GM23338 (cell line): ENCODE data around the gene CNDP2.

Source experiments
- CREB1 ChIP-seq: fragments of 250-450 bp; sonication (Bioruptor Pico); IDR thresholded peaks from 2 replicates; pipeline ENCODE4 v1.5.0; 2020; ENCODE audit warnings: low read depth, mild to moderate bottlenecking, moderate library complexity
- EZH2 ChIP-seq: fragments of 200-600 bp; sonication (generic); IDR thresholded peaks from one replicate; pipeline ENCODE4 v1.8.0; 2017; ENCODE audit warnings: antibody characterized with exemption, mild to moderate bottlenecking, low read depth; ENCODE audit not compliant: unreplicated experiment
- EZH2phosphoT487 ChIP-seq: fragments of 200-600 bp; sonication (generic); IDR thresholded peaks from one replicate; pipeline ENCODE4 v1.8.1; 2018; ENCODE audit warnings: antibody characterized with exemption; ENCODE audit not compliant: unreplicated experiment
- JUNB ChIP-seq: IDR thresholded peaks from one replicate; pipeline ENCODE4 v1.6.1; 2016; ENCODE audit warnings: antibody characterized with exemption; ENCODE audit not compliant: unreplicated experiment
- NANOG ChIP-seq: IDR thresholded peaks from 2 replicates; pipeline ENCODE4 v1.6.1; 2016; ENCODE audit warnings: antibody characterized with exemption, borderline replicate concordance
- POLR2AphosphoS5 ChIP-seq: IDR thresholded peaks from 2 replicates; pipeline ENCODE4 v1.6.1; 2016; ENCODE audit warnings: antibody characterized with exemption, low read depth
- ZNF331 ChIP-seq: fragments of 250-450 bp; sonication (Bioruptor Pico); IDR thresholded peaks from 2 replicates; pipeline ENCODE4 v1.5.0; 2020; ENCODE audit warnings: low read depth, mild to moderate bottlenecking, moderate library complexity
- TF ChIP-seq, protein P1 (sequence below), 2 experiments: fragments of 200-600 bp in 1 of 2; sonication (generic) in 1 of 2; conservative IDR thresholded peaks; 2 replicates each; pipeline versions ENCODE4 v1.5.1 to v1.6.1; 2016 to 2017; ENCODE audit warnings: antibody characterized with exemption in 2 of 2, low read depth in 2 of 2, mild to moderate bottlenecking in 2 of 2, moderate library complexity in 1 of 2
- TF ChIP-seq, protein P2 (sequence below): fragments of 250-450 bp; sonication (Bioruptor Pico); IDR thresholded peaks from 2 replicates; pipeline ENCODE4 v1.5.0; 2020; ENCODE audit warnings: mild to moderate bottlenecking, moderate library complexity

DNA sequence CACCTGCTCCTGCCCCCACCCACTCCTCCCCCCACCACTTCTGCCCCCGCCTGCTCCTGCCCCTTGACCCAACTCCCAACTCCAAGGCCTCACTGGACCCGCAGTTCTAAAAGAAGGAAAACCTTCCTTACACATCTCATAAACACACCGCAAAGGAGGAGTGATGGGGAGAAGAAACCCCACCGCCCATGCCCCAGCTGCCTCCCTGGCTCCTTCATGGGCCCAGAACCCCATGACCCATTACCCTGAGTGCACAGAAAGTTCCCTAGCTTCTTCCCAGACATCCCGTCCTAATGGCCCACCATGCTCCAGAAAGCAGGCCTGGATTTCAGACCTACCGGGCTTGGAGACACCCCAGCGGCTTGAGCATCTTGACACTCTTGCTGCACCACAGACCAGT, 17.8 kb upstream of the CNDP2 start:
- TF ChIP-seq, protein P1, sequence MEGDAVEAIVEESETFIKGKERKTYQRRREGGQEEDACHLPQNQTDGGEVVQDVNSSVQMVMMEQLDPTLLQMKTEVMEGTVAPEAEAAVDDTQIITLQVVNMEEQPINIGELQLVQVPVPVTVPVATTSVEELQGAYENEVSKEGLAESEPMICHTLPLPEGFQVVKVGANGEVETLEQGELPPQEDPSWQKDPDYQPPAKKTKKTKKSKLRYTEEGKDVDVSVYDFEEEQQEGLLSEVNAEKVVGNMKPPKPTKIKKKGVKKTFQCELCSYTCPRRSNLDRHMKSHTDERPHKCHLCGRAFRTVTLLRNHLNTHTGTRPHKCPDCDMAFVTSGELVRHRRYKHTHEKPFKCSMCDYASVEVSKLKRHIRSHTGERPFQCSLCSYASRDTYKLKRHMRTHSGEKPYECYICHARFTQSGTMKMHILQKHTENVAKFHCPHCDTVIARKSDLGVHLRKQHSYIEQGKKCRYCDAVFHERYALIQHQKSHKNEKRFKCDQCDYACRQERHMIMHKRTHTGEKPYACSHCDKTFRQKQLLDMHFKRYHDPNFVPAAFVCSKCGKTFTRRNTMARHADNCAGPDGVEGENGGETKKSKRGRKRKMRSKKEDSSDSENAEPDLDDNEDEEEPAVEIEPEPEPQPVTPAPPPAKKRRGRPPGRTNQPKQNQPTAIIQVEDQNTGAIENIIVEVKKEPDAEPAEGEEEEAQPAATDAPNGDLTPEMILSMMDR (conservative IDR thresholded peaks at IDR 0.05; ENCODE audit: low read depth in 2 of 2) = no peak
- TF ChIP-seq CREB1 (CRISPR knock-in tag) (no peak), POLR2AphosphoS5 (no peak), EZH2 (no peak), ZNF331 (CRISPR knock-in tag) (no peak), JUNB (no peak), EZH2phosphoT487 (no peak), NANOG (no peak)
- TF ChIP-seq, protein P2, sequence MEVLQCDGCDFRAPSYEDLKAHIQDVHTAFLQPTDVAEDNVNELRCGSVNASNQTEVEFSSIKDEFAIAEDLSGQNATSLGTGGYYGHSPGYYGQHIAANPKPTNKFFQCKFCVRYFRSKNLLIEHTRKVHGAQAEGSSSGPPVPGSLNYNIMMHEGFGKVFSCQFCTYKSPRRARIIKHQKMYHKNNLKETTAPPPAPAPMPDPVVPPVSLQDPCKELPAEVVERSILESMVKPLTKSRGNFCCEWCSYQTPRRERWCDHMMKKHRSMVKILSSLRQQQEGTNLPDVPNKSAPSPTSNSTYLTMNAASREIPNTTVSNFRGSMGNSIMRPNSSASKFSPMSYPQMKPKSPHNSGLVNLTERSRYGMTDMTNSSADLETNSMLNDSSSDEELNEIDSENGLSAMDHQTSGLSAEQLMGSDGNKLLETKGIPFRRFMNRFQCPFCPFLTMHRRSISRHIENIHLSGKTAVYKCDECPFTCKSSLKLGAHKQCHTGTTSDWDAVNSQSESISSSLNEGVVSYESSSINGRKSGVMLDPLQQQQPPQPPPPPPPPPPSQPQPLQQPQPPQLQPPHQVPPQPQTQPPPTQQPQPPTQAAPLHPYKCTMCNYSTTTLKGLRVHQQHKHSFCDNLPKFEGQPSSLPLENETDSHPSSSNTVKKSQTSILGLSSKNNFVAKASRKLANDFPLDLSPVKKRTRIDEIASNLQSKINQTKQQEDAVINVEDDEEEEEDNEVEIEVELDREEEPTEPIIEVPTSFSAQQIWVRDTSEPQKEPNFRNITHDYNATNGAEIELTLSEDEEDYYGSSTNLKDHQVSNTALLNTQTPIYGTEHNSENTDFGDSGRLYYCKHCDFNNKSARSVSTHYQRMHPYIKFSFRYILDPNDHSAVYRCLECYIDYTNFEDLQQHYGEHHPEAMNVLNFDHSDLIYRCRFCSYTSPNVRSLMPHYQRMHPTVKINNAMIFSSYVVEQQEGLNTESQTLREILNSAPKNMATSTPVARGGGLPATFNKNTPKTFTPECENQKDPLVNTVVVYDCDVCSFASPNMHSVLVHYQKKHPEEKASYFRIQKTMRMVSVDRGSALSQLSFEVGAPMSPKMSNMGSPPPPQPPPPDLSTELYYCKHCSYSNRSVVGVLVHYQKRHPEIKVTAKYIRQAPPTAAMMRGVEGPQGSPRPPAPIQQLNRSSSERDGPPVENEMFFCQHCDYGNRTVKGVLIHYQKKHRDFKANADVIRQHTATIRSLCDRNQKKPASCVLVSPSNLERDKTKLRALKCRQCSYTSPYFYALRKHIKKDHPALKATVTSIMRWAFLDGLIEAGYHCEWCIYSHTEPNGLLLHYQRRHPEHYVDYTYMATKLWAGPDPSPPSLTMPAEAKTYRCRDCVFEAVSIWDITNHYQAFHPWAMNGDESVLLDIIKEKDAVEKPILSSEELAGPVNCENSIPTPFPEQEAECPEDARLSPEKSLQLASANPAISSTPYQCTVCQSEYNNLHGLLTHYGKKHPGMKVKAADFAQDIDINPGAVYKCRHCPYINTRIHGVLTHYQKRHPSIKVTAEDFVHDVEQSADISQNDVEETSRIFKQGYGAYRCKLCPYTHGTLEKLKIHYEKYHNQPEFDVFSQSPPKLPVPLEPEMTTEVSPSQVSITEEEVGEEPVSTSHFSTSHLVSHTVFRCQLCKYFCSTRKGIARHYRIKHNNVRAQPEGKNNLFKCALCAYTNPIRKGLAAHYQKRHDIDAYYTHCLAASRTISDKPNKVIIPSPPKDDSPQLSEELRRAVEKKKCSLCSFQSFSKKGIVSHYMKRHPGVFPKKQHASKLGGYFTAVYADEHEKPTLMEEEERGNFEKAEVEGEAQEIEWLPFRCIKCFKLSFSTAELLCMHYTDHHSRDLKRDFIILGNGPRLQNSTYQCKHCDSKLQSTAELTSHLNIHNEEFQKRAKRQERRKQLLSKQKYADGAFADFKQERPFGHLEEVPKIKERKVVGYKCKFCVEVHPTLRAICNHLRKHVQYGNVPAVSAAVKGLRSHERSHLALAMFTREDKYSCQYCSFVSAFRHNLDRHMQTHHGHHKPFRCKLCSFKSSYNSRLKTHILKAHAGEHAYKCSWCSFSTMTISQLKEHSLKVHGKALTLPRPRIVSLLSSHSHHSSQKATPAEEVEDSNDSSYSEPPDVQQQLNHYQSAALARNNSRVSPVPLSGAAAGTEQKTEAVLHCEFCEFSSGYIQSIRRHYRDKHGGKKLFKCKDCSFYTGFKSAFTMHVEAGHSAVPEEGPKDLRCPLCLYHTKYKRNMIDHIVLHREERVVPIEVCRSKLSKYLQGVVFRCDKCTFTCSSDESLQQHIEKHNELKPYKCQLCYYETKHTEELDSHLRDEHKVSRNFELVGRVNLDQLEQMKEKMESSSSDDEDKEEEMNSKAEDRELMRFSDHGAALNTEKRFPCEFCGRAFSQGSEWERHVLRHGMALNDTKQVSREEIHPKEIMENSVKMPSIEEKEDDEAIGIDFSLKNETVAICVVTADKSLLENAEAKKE = no peak
